Osteoblast (primary cell): Measurements from ENCODE around the gene ZNF394. TPM values are rescaled to one million over a fixed set of nuclear protein-coding genes. Genes with fewer than 3 reads are reported as not detected.

ENCODE experiments used
- DNase-seq: peaks from one replicate; pipeline ENCODE4 v3.0.0; 2011; ENCODE audit warnings: low spot score, mixed read lengths; ENCODE audit not compliant: insufficient read length; ENCODE audit errors: missing footprints
- H2AFZ ChIP-seq: 2 replicates; pipeline ENCODE4 v1.6.0; 2011; ENCODE audit warnings: mild to moderate bottlenecking, low read length
- H3K27ac ChIP-seq: 2 replicates; pipeline ENCODE4 v1.5.1; 2011; ENCODE audit warnings: mild to moderate bottlenecking, low read depth, low read length, moderate library complexity
- H3K27me3 ChIP-seq: 2 replicates; pipeline ENCODE4 v1.6.0; 2012; ENCODE audit warnings: mild to moderate bottlenecking, control low read depth, inconsistent platforms, low read length, moderate library complexity; ENCODE audit not compliant: insufficient read depth
- H3K36me3 ChIP-seq: 2 replicates; pipeline ENCODE4 v1.5.1; 2011; ENCODE audit warnings: mild to moderate bottlenecking, low read length, control low read depth, moderate library complexity; ENCODE audit not compliant: insufficient read depth
- H3K4me1 ChIP-seq: 2 replicates; pipeline ENCODE4 v1.5.1; 2011; ENCODE audit warnings: mild to moderate bottlenecking, low read length, control low read depth, moderate library complexity; ENCODE audit not compliant: insufficient read depth
- H3K4me2 ChIP-seq: 2 replicates; pipeline ENCODE4 v1.6.0; 2011; ENCODE audit warnings: mild to moderate bottlenecking, low read length; ENCODE audit not compliant: insufficient read depth
- H3K4me3 ChIP-seq: fragments of 200-600 bp; sonication (generic); 3 replicates; pipeline ENCODE4 v1.5.1; 2012; ENCODE audit warnings: mild to moderate bottlenecking, low read length, inconsistent platforms; ENCODE audit not compliant: insufficient read depth
- H3K79me2 ChIP-seq: 2 replicates; pipeline ENCODE4 v1.6.0; 2012; ENCODE audit warnings: mild to moderate bottlenecking, low read length, control low read depth, inconsistent platforms; ENCODE audit not compliant: insufficient read depth
- H3K9me3 ChIP-seq: 2 replicates; pipeline ENCODE4 v1.5.1; 2011; ENCODE audit warnings: low read depth, low read length, control low read depth
- H4K20me1 ChIP-seq: 2 replicates; pipeline ENCODE4 v1.6.0; 2012; ENCODE audit warnings: mild to moderate bottlenecking, low read length, control low read depth; ENCODE audit not compliant: insufficient read depth
- total RNA-seq: library from RNA; depleted of rRNA; stranded (reverse); fragments of >200 nt; gene quantifications from 2 replicates; pipeline ENCODE4 v1.2.3, GENCODE V29; 2012
- TF ChIP-seq, protein P1 (sequence below): IDR thresholded peaks from 2 replicates; pipeline ENCODE4 v1.5.1; 2011; ENCODE audit warnings: mild to moderate bottlenecking, low read depth, low read length, moderate library complexity; ENCODE audit errors: extremely low read depth

The ZNF394 gene
- total RNA-seq, 1 donor, result 34.7 TPM

DNA sequence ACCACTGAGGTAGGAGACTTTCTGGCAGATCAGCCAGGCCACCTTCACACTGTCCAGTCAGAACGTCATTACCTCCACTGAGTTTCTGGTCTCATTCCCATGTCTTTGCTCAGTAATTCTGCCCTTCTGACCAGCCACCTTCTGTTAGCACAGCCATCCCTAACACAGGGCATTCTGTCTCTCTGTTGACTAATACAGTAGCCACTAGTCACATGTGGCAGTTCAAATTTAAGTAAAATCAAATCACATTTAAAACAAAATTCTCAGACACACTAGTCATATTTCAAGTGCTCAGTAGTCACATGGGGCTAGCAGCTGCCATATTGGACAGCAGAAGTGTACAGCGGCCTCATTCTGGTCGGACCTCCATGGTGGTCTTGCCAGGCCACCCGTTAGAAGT is 54.0 kb downstream of the ZNF394 start:
- no peaks in the 10 kb centered on the region for H3K27me3 ChIP-seq
- peaks cover 46% of the 10 kb centered on the region for H3K79me2 ChIP-seq
- H3K4me2 ChIP-seq, result no peak overlapping the region
- H3K4me3 ChIP-seq, result no peak overlapping the region
- H3K4me1 ChIP-seq, result peaks cover 5% of the 10 kb centered on the region
- H3K27ac ChIP-seq, result no peak overlapping the region
- no peak overlapping the region for H2AFZ ChIP-seq
- DNase-seq, result no peak
- TF ChIP-seq, protein P1, sequence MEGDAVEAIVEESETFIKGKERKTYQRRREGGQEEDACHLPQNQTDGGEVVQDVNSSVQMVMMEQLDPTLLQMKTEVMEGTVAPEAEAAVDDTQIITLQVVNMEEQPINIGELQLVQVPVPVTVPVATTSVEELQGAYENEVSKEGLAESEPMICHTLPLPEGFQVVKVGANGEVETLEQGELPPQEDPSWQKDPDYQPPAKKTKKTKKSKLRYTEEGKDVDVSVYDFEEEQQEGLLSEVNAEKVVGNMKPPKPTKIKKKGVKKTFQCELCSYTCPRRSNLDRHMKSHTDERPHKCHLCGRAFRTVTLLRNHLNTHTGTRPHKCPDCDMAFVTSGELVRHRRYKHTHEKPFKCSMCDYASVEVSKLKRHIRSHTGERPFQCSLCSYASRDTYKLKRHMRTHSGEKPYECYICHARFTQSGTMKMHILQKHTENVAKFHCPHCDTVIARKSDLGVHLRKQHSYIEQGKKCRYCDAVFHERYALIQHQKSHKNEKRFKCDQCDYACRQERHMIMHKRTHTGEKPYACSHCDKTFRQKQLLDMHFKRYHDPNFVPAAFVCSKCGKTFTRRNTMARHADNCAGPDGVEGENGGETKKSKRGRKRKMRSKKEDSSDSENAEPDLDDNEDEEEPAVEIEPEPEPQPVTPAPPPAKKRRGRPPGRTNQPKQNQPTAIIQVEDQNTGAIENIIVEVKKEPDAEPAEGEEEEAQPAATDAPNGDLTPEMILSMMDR, result no peak
- no peaks in the 10 kb centered on the region for H3K9me3 ChIP-seq
- H4K20me1 ChIP-seq, result peaks cover 12% of the 10 kb centered on the region
- H3K36me3 ChIP-seq, result peaks cover 46% of the 10 kb centered on the region

Other genes starting within 250 kb of the ZNF394 start
- under 0.01 TPM in 1 of 2 replicates, not detected in the other for gene MYH16, start 227.4 kb downstream of the ZNF394 start, total RNA-seq
- gene ARPC1A, start 174.4 kb downstream of the ZNF394 start, total RNA-seq, result 132 and 158 TPM in 2 replicates
- 248 and 273 TPM in 2 replicates for gene ARPC1B, start 125.6 kb downstream of the ZNF394 start, total RNA-seq
- 33.0 and 33.7 TPM in 2 replicates for gene PDAP1, start 91.7 kb downstream of the ZNF394 start, total RNA-seq
- 122 and 124 TPM in 2 replicates for gene BUD31, start 91.3 kb downstream of the ZNF394 start, total RNA-seq
- gene PTCD1, start 61.5 kb downstream of the ZNF394 start, total RNA-seq, result 5.3 and 7.6 TPM in 2 replicates
- gene CPSF4, start 61.3 kb downstream of the ZNF394 start, total RNA-seq, result 80.2 and 101 TPM in 2 replicates
- 330 and 342 TPM in 2 replicates for gene ATP5MF, start 34.1 kb downstream of the ZNF394 start, total RNA-seq
- 5.0 and 6.9 TPM in 2 replicates for gene ZNF789, start 27.4 kb downstream of the ZNF394 start, total RNA-seq
- gene ZKSCAN5, start 4.4 kb upstream of the ZNF394 start, total RNA-seq, result 12.3 and 12.7 TPM in 2 replicates
- 7.6 and 8.5 TPM in 2 replicates for gene FAM200A, start 51.8 kb upstream of the ZNF394 start, total RNA-seq
- 75.1 and 76.7 TPM in 2 replicates for gene ZNF655, start 58.4 kb upstream of the ZNF394 start, total RNA-seq
- 0.29 and 0.72 TPM in 2 replicates for gene TMEM225B, start 98.0 kb upstream of the ZNF394 start, total RNA-seq
- gene ZSCAN25, start 116.7 kb upstream of the ZNF394 start, total RNA-seq, result 11.9 and 12.7 TPM in 2 replicates
- under 0.01 TPM in 2 replicates for gene CYP3A5, start 179.7 kb upstream of the ZNF394 start, total RNA-seq
- not detected in 2 replicates for gene CYP3A7, start 234.9 kb upstream of the ZNF394 start, total RNA-seq